ENCODE data around the gene LYZL6. TPM values are rescaled to one million over a fixed set of nuclear protein-coding genes. Genes with fewer than 3 reads are reported as not detected.
"Not testable (repeated sequence)": the region's sequence is repeated elsewhere in the genome, so short reads cannot be mapped to it uniquely, and the experiment has no call there.

Gene LYZL6
- total and polyA plus RNA-seq, 2 donors from 2014 or later = not detected

DNA sequence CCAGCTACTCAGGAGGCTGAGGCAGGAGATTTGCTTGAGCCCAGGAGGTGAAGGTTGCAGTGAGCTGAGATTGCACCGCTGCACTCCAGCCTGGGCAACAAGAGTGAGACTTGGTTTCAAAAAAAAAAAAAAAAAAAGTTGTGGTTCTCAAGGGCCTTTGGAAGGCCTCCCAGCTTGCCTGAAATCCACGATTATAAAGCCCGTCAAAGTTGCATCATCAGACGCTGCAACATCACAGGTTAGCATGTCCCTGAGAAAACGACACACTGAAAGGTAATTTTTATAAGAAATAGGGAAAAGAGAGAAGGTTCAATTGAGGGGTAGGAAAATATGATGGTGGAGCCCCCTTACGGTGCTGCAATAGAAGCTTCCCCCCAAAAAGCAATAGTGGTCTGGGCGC, 4.6 kb upstream of the LYZL6 start:
- DNase-seq = no peak
- Histone ChIP-seq H3K27me3 (ENCODE audit: control insufficient read depth, insufficient read depth, low read length) (no peaks in the 10 kb centered on the region), H3K9me3 (ENCODE audit: control insufficient read depth in 2 of 3, insufficient read depth in 1 of 3, low read length in 3 of 3) (no peaks in the 10 kb centered on the region), H3K4me3 (ENCODE audit: low read length in 3 of 3) (no peak overlapping the region), H3K27ac (ENCODE audit: low read depth in 2 of 2, low read length in 2 of 2) (no peak overlapping the region), H3K36me3 (ENCODE audit: control insufficient read depth in 2 of 3, insufficient read depth in 3 of 3, low read length in 3 of 3) (no peaks in the 10 kb centered on the region), H3K9ac (ENCODE audit: low read length in 3 of 3) (no peak overlapping the region), H3K4me1 (ENCODE audit: control insufficient read depth in 2 of 3, insufficient read depth in 2 of 3, low read depth in 1 of 3, low read length in 3 of 3) (no peaks in the 10 kb centered on the region)
- no peak for FAIRE-seq
- TF ChIP-seq, protein P1, sequence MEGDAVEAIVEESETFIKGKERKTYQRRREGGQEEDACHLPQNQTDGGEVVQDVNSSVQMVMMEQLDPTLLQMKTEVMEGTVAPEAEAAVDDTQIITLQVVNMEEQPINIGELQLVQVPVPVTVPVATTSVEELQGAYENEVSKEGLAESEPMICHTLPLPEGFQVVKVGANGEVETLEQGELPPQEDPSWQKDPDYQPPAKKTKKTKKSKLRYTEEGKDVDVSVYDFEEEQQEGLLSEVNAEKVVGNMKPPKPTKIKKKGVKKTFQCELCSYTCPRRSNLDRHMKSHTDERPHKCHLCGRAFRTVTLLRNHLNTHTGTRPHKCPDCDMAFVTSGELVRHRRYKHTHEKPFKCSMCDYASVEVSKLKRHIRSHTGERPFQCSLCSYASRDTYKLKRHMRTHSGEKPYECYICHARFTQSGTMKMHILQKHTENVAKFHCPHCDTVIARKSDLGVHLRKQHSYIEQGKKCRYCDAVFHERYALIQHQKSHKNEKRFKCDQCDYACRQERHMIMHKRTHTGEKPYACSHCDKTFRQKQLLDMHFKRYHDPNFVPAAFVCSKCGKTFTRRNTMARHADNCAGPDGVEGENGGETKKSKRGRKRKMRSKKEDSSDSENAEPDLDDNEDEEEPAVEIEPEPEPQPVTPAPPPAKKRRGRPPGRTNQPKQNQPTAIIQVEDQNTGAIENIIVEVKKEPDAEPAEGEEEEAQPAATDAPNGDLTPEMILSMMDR (IDR thresholded peaks at IDR 0.05; ENCODE audit: borderline replicate concordance, extremely low read depth, insufficient read depth) = no peak
- intact Hi-C loops (cut with DNase I) = no loop called here

DNA sequence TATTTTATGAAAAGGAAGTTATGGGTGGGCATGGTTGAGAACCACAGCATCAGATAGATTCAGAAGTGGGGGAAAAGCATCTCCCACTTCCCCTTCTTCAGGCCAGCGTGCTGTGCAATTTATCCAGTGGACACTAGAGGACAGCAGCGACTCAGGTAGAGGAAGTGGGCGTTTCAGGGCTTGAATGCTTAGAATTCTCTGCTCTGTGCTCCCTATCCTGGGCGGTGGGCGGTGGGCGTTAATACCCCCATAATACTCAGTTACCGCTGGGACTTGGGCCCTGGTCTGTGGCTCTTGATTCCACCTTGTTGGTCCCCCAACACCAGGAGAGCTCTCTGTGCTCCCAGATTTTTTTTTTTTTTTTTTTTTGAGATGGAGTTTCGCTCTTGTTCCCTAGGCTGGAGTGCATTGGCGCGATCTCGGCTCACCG, 3.7 kb upstream of the LYZL6 start:
- Histone ChIP-seq H3K4me1 (ENCODE audit: control insufficient read depth in 2 of 3, insufficient read depth in 2 of 3, low read depth in 1 of 3, low read length in 3 of 3) (no peaks in the 10 kb centered on the region), H3K27ac (ENCODE audit: low read depth in 2 of 2, low read length in 2 of 2) (no peak overlapping the region), H3K9ac (ENCODE audit: low read length in 3 of 3) (no peak overlapping the region), H3K9me3 (ENCODE audit: control insufficient read depth in 2 of 3, insufficient read depth in 1 of 3, low read length in 3 of 3) (no peaks in the 10 kb centered on the region), H3K36me3 (ENCODE audit: control insufficient read depth in 2 of 3, insufficient read depth in 3 of 3, low read length in 3 of 3) (no peaks in the 10 kb centered on the region), H3K27me3 (ENCODE audit: control insufficient read depth, insufficient read depth, low read length) (no peaks in the 10 kb centered on the region), H3K4me3 (ENCODE audit: low read length in 3 of 3) (peak overlapping the region in 2 of 3 donors; percentile 36 to 48)
- FAIRE-seq (no peak), DNase-seq (peak in 4 of 5 donors; percentile 52 to 76 (median 60))
- TF ChIP-seq, protein P1 (IDR thresholded peaks at IDR 0.05; ENCODE audit: borderline replicate concordance, extremely low read depth, insufficient read depth) = peak; percentile 77
- intact Hi-C loops (cut with DNase I) = no loop called here

DNA sequence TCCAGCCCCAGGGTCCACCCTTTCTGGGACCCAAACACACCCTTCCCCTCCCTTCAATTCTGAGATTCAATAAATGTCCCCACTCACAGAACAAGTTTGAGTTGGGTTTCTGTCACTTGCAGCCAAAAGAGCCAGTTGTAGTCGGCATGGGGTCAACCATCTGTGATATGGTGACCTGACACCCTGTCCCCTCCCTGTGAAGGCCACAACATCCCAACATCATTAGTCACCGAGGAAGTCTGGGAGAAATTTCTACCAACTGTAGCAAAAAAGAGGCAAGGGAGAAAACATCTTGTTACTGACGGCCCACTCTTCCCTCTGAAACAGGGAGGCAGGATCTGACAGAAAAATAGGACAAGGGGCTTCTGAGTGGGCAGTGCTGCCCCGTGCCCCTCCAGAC, 638 bp upstream of the LYZL6 start:
- Histone ChIP-seq H3K4me3 (ENCODE audit: low read length in 3 of 3) (no peak overlapping the region), H3K9ac (ENCODE audit: low read length in 3 of 3) (no peak overlapping the region), H3K27me3 (ENCODE audit: control insufficient read depth, insufficient read depth, low read length) (no peaks in the 10 kb centered on the region), H3K36me3 (ENCODE audit: control insufficient read depth in 2 of 3, insufficient read depth in 3 of 3, low read length in 3 of 3) (no peaks in the 10 kb centered on the region), H3K27ac (ENCODE audit: low read depth in 2 of 2, low read length in 2 of 2) (no peak overlapping the region), H3K4me1 (ENCODE audit: control insufficient read depth in 2 of 3, insufficient read depth in 2 of 3, low read depth in 1 of 3, low read length in 3 of 3) (no peaks in the 10 kb centered on the region), H3K9me3 (ENCODE audit: control insufficient read depth in 2 of 3, insufficient read depth in 1 of 3, low read length in 3 of 3) (no peaks in the 10 kb centered on the region)
- TF ChIP-seq, protein P1 (IDR thresholded peaks at IDR 0.05; ENCODE audit: borderline replicate concordance, extremely low read depth, insufficient read depth) = no peak
- intact Hi-C loops (cut with DNase I) = no loop called here
- DNase-seq = no peak
- FAIRE-seq = no peak

DNA sequence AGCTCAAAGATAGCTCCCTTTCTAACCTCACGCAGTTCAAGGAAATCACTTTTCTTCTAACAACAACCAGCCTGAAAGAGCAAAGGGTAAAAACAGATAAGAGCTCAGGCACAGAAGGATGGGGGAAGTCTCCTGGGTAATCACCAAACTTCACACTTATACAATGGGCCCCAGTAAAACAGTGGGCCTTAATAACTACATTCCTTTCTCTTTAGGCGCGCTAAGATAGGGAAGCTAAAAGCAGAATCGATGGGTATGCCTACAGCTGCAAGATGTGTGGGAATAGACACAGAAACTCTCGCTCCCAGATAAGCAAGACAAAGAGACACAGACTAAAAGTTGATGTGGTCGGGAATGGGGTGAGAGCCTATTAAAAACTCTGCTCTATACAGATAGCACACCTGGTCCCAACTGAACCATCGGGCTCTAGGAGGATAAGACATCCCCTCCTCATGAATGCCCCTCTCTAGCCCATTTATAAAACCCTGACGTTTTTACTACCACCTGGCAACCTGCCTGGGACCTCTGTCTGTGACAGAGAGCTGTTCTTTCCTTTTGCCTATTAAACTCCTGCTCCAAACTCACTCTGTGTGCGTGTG, 826 bp downstream of the LYZL6 start:
- Histone ChIP-seq H3K9ac (ENCODE audit: low read length in 3 of 3) (no peak overlapping the region), H3K27ac (ENCODE audit: low read depth in 2 of 2, low read length in 2 of 2) (no peak overlapping the region), H3K4me1 (ENCODE audit: control insufficient read depth in 2 of 3, insufficient read depth in 2 of 3, low read depth in 1 of 3, low read length in 3 of 3) (no peaks in the 10 kb centered on the region), H3K36me3 (ENCODE audit: control insufficient read depth in 2 of 3, insufficient read depth in 3 of 3, low read length in 3 of 3) (no peaks in the 10 kb centered on the region), H3K9me3 (ENCODE audit: control insufficient read depth in 2 of 3, insufficient read depth in 1 of 3, low read length in 3 of 3) (no peaks in the 10 kb centered on the region), H3K27me3 (ENCODE audit: control insufficient read depth, insufficient read depth, low read length) (no peaks in the 10 kb centered on the region), H3K4me3 (ENCODE audit: low read length in 3 of 3) (no peak overlapping the region)
- intact Hi-C loops (cut with DNase I) = no loop called here
- TF ChIP-seq, protein P1 (IDR thresholded peaks at IDR 0.05; ENCODE audit: borderline replicate concordance, extremely low read depth, insufficient read depth) = no peak
- DNase-seq (peak in 3 of 5 donors; percentile 30 to 62 (median 36)), FAIRE-seq (no peak)

DNA sequence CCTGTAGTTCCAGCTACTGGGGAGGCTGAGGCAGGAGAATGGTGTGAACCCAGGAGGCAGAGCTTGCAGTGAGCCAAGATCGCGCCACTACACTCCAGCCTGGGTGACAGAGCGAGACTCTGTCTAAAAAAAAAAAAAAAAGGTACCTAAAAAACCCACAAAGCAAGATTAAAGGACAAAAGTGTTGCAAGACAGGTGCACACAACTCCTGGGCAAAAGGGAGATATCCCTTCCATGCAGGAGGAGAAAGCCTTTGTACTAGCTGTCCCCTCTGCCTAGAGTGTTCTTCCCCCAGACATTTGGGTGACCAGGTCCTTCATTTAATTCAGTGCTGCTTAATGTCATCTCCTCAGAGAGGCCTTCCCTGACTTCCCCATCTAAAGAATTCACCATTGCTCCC, 5.0 kb downstream of the LYZL6 start:
- H3K4me3 ChIP-seq (ENCODE audit: low read length in 3 of 3); H3K9me3 ChIP-seq (ENCODE audit: control insufficient read depth in 2 of 3, insufficient read depth in 1 of 3, low read length in 3 of 3); H3K4me1 ChIP-seq (ENCODE audit: control insufficient read depth in 2 of 3, insufficient read depth in 2 of 3, low read depth in 1 of 3, low read length in 3 of 3); H3K27me3 ChIP-seq (ENCODE audit: control insufficient read depth, insufficient read depth, low read length); DNase-seq; FAIRE-seq; intact Hi-C loops (cut with DNase I); H3K36me3 ChIP-seq (ENCODE audit: control insufficient read depth in 2 of 3, insufficient read depth in 3 of 3, low read length in 3 of 3); H3K27ac ChIP-seq (ENCODE audit: low read depth in 2 of 2, low read length in 2 of 2); H3K9ac ChIP-seq (ENCODE audit: low read length in 3 of 3): not testable (repeated sequence)
